HepG2 (cell line): ENCODE measurements around the gene TMEM129. TPM values are rescaled to one million over a fixed set of nuclear protein-coding genes. Genes with fewer than 3 reads are reported as not detected.
A peak's percentile ranks its signal among the peaks of the same experiment; 100 is the strongest.

ENCODE experiments used
- CAMTA2 ChIP-seq: sonication (generic); formaldehyde crosslinking; IDR thresholded peaks from 2 replicates; pipeline ENCODE4 v1.4.0; 2020; ENCODE audit warnings: mild to moderate bottlenecking, missing genetic modification reagents, borderline replicate concordance
- ELF4 ChIP-seq: sonication (generic); formaldehyde crosslinking; IDR thresholded peaks from 2 replicates; pipeline ENCODE4 v1.5.0; 2020; ENCODE audit warnings: missing genetic modification reagents, mild to moderate bottlenecking, moderate library complexity, borderline replicate concordance
- GLI4 ChIP-seq: sonication (generic); formaldehyde crosslinking; IDR thresholded peaks from 2 replicates; pipeline ENCODE4 v1.5.1; 2020; ENCODE audit warnings: missing genetic modification reagents, mild to moderate bottlenecking, moderate library complexity, borderline replicate concordance
- IRX3 ChIP-seq: sonication (generic); formaldehyde crosslinking; IDR thresholded peaks from 2 replicates; pipeline ENCODE4 v1.8.1; 2023; ENCODE audit warnings: mild to moderate bottlenecking, low read depth, missing genetic modification reagents, borderline replicate concordance
- MIER3 ChIP-seq: IDR thresholded peaks from 2 replicates; pipeline ENCODE4 v1.6.1; 2016; ENCODE audit warnings: missing compliant biosample characterization, borderline replicate concordance
- MXD3 ChIP-seq: IDR thresholded peaks from 2 replicates; pipeline ENCODE4 v1.6.1; 2016; ENCODE audit warnings: mild to moderate bottlenecking, missing biosample characterization, missing genetic modification reagents
- NAIF1 ChIP-seq: sonication (generic); formaldehyde crosslinking; IDR thresholded peaks from 2 replicates; pipeline ENCODE4 v1.5.0; 2020; ENCODE audit warnings: mild to moderate bottlenecking, missing genetic modification reagents, borderline replicate concordance
- NFKBIZ ChIP-seq: IDR thresholded peaks from 2 replicates; pipeline ENCODE4 v1.6.1; 2018; ENCODE audit warnings: missing genetic modification reagents, missing compliant biosample characterization
- NONO ChIP-seq, 2 experiments: fragments of 450-650 bp in 1 of 2; sonication (generic) in 1 of 2; formaldehyde crosslinking in 1 of 2; IDR thresholded peaks in 1 of 2; conservative IDR thresholded peaks in 1 of 2; 2 replicates each; pipeline versions ENCODE4 v1.6.1 to v1.8.0; 2017 to 2022; ENCODE audit warnings: mild to moderate bottlenecking in 1 of 2, missing genetic modification reagents in 1 of 2, moderate library complexity in 1 of 2
- THAP11 ChIP-seq: IDR thresholded peaks from 2 replicates; pipeline ENCODE4 v1.6.1; 2016; ENCODE audit warnings: missing biosample characterization, missing genetic modification reagents
- ZMAT5 ChIP-seq: sonication (generic); formaldehyde crosslinking; IDR thresholded peaks from 2 replicates; pipeline ENCODE4 v1.5.0; 2020; ENCODE audit warnings: mild to moderate bottlenecking, low read depth, missing genetic modification reagents, borderline replicate concordance
- ZNF160 ChIP-seq: sonication (generic); formaldehyde crosslinking; IDR thresholded peaks from 2 replicates; pipeline ENCODE4 v1.8.0; 2022; ENCODE audit warnings: mild to moderate bottlenecking, inconsistent platforms, missing genetic modification reagents
- ZNF180 ChIP-seq: sonication (generic); formaldehyde crosslinking; IDR thresholded peaks from 2 replicates; pipeline ENCODE4 v1.4.0; 2020; ENCODE audit warnings: low read depth, missing genetic modification reagents, borderline replicate concordance
- ZNF318 ChIP-seq: sonication (generic); formaldehyde crosslinking; IDR thresholded peaks from 2 replicates; pipeline ENCODE4 v1.4.0; 2020; ENCODE audit warnings: mild to moderate bottlenecking, missing genetic modification reagents
- ZNF382 ChIP-seq: sonication (generic); formaldehyde crosslinking; IDR thresholded peaks from 2 replicates; pipeline ENCODE4 v1.5.0; 2020; ENCODE audit warnings: missing genetic modification reagents, mild to moderate bottlenecking, borderline replicate concordance
- ZNF619 ChIP-seq: sonication (generic); formaldehyde crosslinking; IDR thresholded peaks from 2 replicates; pipeline ENCODE4 v1.4.0; 2020; ENCODE audit warnings: mild to moderate bottlenecking, missing genetic modification reagents
- ZNF773 ChIP-seq: sonication (generic); formaldehyde crosslinking; IDR thresholded peaks from 2 replicates; pipeline ENCODE4 v1.4.0; 2020; ENCODE audit warnings: missing genetic modification reagents, borderline replicate concordance
- ZNF83 ChIP-seq: sonication (generic); formaldehyde crosslinking; IDR thresholded peaks from 2 replicates; pipeline ENCODE4 v1.4.0; 2020; ENCODE audit warnings: missing genetic modification reagents, mild to moderate bottlenecking, borderline replicate concordance
- ZSCAN29 ChIP-seq: sonication (generic); formaldehyde crosslinking; conservative IDR thresholded peaks from 2 replicates; pipeline ENCODE4 v1.4.0; 2020; ENCODE audit warnings: mild to moderate bottlenecking, missing genetic modification reagents
- ZSCAN31 ChIP-seq: sonication (generic); formaldehyde crosslinking; IDR thresholded peaks from 2 replicates; pipeline ENCODE4 v1.5.0; 2020; ENCODE audit warnings: low read depth, mild to moderate bottlenecking, missing genetic modification reagents
- polyA plus RNA-seq, 8 experiments: library from polyadenylated mRNA; depleted of rRNA in 3 of 8; stranded (reverse) in 7 of 8; unstranded in 1 of 8; fragments of >200 nt; fragmentation: Illumina TruSeq in 4 of 8; extraction: Trizol in 4 of 8; gene quantifications; 2 replicates each; pipeline versions ENCODE4 v1.2.1 to v1.2.3, GENCODE V29; 2011 to 2016; ENCODE audit warnings: low read depth in 4 of 8, missing spikeins in 1 of 8, mixed read lengths in 1 of 8; ENCODE audit not compliant: insufficient read depth in 1 of 8
- total RNA-seq, 5 experiments: library from RNA; depleted of rRNA; stranded (reverse); fragments of >200 nt; fragmentation: Illumina TruSeq; extraction: Trizol; gene quantifications; 2 replicates each; pipeline ENCODE4 v1.2.3, GENCODE V29; 2016; ENCODE audit warnings: low read depth in 1 of 5

TMEM129 gene
- total and polyA plus RNA-seq, 2 of the 13 experiments (the other 11 are each of a cell fraction or from before 2014, with no cell fraction given) = 19.0 to 25.8 TPM

- no peak for TF ChIP-seq ZMAT5 (CRISPR knock-in tag)
- no peak for TF ChIP-seq ZNF83
- TF ChIP-seq MXD3 = peak; percentile 99
- TF ChIP-seq ZNF773 (CRISPR knock-in tag) = peak; percentile 99
- peak; percentile 53; the same call in 1 of the 2 replicates for TF ChIP-seq ZNF180
- TF ChIP-seq ZNF318 (CRISPR knock-in tag) = peak; percentile 70; the same call in 1 of the 2 replicates
- TF ChIP-seq GLI4 (CRISPR knock-in tag) = peak; percentile 47; the same call in 1 of the 2 replicates
- TF ChIP-seq MIER3 (CRISPR knock-in tag) = 0 out of 2 replicates have a peak, but pooled peaks have one; percentile 27
- peak; percentile 95 for TF ChIP-seq ZNF160 (CRISPR knock-in tag)
- no peak for TF ChIP-seq NONO (IDR thresholded peaks at IDR 0.05)
- peak; percentile 87 for TF ChIP-seq NONO (CRISPR knock-in tag; conservative IDR thresholded peaks at IDR 0.05)
- peak; percentile 93; the same call in 1 of the 2 replicates for TF ChIP-seq NAIF1
- peak; percentile 98 for TF ChIP-seq IRX3 (CRISPR knock-in tag)
- no peak for TF ChIP-seq ZNF382 (CRISPR knock-in tag)
- peak; percentile 98 for TF ChIP-seq CAMTA2 (CRISPR knock-in tag)
- peak; percentile 97 for TF ChIP-seq ZSCAN31 (CRISPR knock-in tag)
- TF ChIP-seq NFKBIZ = peak; percentile 92
- TF ChIP-seq ZSCAN29 (CRISPR knock-in tag) = no peak
- no peak for TF ChIP-seq ZNF619 (CRISPR knock-in tag)
- peak; percentile 97 for TF ChIP-seq ELF4 (CRISPR knock-in tag)
- peak; percentile 82 for TF ChIP-seq THAP11
Observed at GRCh38 chr4:1712216-1713002, 8.7 kb downstream of the TMEM129 start, which contains the start of gene SLBP (continued).
